Neural cell (in vitro differentiated cells): ENCODE data around the gene MRPL42.

Experiments
- CTCF ChIP-seq: fragments of 450-650 bp; IDR thresholded peaks from 2 replicates; pipeline ENCODE4 v1.5.1; 2014; ENCODE audit warnings: antibody characterized with exemption, mild to moderate bottlenecking, moderate library complexity; ENCODE audit not compliant: poor library complexity, severe bottlenecking
- EZH2 ChIP-seq: fragments of 200-600, 300-800 bp; shearing (Covaris generic), sonication (generic); IDR thresholded peaks from 2 replicates; pipeline ENCODE4 v1.6.1; 2014; ENCODE audit warnings: antibody characterized with exemption, low read length, borderline replicate concordance, mild to moderate bottlenecking; ENCODE audit not compliant: insufficient read depth, poor library complexity, severe bottlenecking
- POLR2AphosphoS5 ChIP-seq: IDR thresholded peaks from 2 replicates; pipeline ENCODE4 v1.6.1; 2012
- REST ChIP-seq: IDR thresholded peaks from 2 replicates; pipeline ENCODE4 v1.6.1; 2012; ENCODE audit warnings: borderline replicate concordance

GRCh38 chr12:93442411-93443340 lies 24.6 kb upstream of the MRPL42 start:
- TF ChIP-seq POLR2AphosphoS5: no peak
- TF ChIP-seq REST: peak; percentile 88
- no peak for TF ChIP-seq CTCF
- TF ChIP-seq EZH2: no peak
